GM21786 (cell line): ENCODE results near the gene TBC1D9.
A peak's percentile ranks its signal among the peaks of the same experiment; 100 is the strongest.
"Not testable (repeated sequence)": the region's sequence is repeated elsewhere in the genome, so short reads cannot be mapped to it uniquely, and the experiment has no call there.

ENCODE experiments used
- ATAC-seq: cut with Tn5 transposase; IDR thresholded peaks from one replicate; pipeline ENCODE4 v1.9.1; 2021; ENCODE audit not compliant: unreplicated experiment

The TBC1D9 gene

DNA sequence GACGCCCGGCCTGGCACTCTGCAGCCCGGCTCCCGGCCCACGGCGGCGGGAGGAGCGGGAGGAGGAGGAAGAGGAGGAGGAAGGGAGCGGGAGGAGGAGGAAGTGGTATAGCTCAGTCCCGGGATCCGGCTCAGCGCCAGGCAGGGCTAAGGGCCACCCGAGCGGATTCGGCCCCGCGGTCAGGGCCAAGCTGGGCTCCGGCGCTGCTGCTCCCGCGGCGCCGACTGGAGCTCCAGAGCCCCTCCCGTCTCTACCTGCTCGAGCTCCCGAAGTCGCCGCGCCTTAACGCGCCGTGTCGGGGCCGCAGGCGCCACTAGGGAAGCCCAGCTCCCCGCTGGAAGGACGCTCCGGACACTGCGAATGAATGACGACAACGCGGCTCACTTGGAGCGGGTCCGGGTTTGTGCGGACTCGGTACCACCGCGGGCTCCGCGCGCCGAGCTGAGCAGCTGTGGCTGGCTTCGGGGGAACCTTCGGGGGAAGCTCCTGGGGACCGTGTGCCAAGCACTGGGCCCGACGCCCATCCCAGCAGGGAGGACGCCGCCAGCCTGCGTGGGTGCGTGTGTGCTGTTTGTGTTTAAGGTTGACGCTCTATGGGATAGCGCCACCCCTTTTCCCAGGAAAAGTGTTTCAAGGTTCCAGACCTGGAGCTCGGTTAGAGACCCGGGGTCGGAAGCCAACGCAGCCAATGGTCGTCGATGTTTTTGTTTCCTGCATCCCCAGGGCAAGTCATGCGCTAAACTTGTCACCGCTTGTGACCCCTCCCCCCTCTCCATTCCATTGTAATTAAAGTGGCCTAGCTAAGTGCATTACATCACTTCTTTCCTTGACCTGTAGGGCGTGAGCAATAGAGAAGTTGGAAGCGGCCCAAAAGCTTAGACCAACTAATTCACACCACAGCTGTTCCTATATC is at the start of gene TBC1D9:
Gene TBC1D9 (minus strand): TSS at position 67 of the 913 bp plus-strand sequence. CDS start 340 bp downstream, outside the sequence.
- ATAC-seq, result peak; percentile 46

DNA sequence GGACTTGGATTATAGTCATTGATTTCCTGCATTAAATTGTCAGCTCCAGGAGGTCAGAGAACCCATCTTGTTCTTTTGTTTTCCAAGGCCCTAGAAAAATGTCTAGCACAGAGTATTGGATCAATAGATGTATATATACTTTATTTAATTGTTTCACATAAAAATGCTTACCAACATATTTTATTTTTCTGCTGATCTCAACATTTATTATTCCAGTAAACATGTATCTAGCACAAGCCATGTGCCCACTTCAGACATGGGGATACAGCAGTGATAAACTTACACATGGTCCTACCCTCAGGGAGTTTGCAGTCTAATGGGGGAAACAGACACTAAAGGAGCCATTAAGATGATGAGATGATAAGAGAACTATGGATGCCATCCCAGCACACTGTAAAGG is 49.1 kb upstream of the TBC1D9 start:
- no peak for ATAC-seq

- ATAC-seq, result no peak
These were observed 46.4 kb upstream of the TBC1D9 start for GRCh38 chr4:140802591-140802990.

GRCh38 chr4:140800666-140801065 is 44.5 kb upstream of the TBC1D9 start:
- ATAC-seq, result peak; percentile 51

DNA sequence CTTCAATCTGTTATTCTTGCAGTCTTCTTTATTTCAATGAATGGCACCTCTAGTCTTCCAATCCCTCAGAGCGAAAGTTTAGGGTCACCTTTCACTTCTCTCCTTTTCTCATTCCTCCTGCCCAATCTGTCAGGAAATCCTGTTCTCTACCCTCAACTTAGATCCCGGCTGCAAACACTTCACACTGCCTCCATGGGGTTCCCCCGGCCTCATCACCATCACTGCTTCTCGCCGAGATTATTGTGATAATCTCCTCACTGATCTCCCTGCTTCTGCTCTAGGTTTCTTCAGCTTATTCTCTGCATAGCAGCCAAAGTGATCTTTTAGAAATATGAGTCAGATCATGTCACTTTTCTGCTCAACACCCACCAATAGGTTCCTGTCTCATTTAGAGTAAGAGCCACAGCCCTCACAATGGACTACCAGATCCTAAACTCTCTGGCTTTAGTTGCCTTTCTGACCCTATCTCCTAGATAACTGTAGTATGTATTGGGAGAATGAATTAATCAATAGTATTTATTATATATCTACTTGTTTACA is 43.6 kb upstream of the TBC1D9 start:
- ATAC-seq, result no peak

- no peak for ATAC-seq
These were observed 37.1 kb upstream of the TBC1D9 start for GRCh38 chr4:140793291-140793690.

DNA sequence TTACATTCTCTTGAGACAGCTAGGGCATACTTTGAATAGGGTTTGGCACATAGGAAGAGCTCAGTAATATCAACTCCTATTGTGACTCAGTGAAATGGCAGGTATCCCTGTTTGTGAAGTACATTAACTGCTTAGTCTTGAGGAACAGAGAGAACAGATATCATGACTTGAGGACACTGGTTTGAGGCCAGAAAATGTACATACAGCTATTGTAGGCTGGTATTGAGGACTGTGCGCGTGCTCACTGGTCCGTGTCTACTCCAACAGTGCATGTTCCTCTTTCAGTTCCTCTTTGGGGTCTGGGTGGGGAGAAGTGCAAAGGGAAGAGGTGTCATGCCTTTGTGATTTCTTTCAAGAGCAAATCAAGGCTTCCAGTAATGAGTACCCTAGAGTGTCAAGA is 34.6 kb upstream of the TBC1D9 start:
- peak; percentile 91 for ATAC-seq

DNA sequence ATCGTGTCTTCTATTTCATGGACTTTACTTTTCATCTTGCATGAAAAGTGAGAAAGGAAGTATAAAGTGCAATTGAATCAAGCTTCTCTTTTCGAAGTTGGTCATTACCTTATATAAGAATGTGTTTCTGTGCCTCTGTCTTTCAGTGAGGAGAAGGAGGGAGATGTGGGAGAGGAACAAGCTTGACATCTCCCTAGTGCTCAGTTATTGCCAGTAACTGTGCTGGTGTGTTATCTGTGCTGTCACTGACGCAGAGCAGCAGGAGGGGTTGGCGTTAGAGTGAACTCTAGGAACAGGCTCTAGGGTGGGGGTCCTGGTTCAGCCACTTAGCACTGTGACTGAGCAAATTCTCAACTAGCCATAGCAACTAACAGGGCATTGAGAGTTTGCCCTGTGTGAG is 34.0 kb upstream of the TBC1D9 start:
- peak; percentile 13 for ATAC-seq

- peak; percentile 30 for ATAC-seq
These were observed 33.6 kb upstream of the TBC1D9 start for GRCh38 chr4:140789759-140790158.

- not testable (repeated sequence) for ATAC-seq
These were observed 26.6 kb upstream of the TBC1D9 start for GRCh38 chr4:140782787-140783186.

DNA sequence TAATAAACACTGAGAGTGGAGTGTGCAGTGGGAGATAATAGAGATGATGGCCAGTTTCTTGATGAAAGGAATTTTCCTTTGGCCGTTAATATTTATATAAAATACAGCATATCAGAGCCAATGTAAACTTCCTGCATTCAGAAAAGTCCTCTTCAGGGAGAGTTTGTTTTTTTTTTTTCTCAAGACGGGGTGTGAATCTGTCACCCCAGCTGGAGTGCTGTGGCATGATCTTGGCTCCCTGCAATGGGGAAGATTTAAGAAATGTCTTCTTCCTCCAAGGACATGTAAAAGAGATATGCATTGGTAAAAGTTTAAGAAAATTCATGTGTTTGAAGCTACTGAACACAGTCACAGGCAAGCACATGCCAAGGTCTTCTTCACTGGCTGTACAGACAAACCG is 25.4 kb upstream of the TBC1D9 start:
- ATAC-seq, result no peak

GRCh38 chr4:140777894-140778293 is 21.7 kb upstream of the TBC1D9 start:
- no peak for ATAC-seq

GRCh38 chr4:140777386-140777785 is 21.2 kb upstream of the TBC1D9 start:
- no peak for ATAC-seq

DNA sequence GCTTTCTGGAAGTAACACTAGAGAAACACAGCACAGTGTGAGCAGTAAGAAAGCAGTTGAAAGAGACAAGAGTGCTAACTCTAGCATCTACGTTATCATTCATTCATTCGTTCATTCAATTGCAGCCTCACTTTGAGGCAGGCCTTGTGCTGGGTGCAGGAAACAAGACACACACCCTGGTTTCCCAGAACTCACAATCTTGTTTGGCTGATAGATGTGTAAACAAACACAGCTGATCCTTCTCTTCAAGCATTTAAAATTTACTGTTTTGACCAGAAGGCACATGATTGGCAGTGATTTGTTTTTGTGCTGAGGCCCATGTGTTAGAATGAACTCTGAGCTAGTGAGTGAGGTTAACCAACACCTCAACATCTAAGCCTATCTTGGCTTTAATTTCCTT is 20.4 kb upstream of the TBC1D9 start:
- no peak for ATAC-seq

- no peak for ATAC-seq
These were observed 18.8 kb upstream of the TBC1D9 start for GRCh38 chr4:140774956-140775355.

GRCh38 chr4:140774510-140774909 is 18.3 kb upstream of the TBC1D9 start:
- ATAC-seq, result no peak

DNA sequence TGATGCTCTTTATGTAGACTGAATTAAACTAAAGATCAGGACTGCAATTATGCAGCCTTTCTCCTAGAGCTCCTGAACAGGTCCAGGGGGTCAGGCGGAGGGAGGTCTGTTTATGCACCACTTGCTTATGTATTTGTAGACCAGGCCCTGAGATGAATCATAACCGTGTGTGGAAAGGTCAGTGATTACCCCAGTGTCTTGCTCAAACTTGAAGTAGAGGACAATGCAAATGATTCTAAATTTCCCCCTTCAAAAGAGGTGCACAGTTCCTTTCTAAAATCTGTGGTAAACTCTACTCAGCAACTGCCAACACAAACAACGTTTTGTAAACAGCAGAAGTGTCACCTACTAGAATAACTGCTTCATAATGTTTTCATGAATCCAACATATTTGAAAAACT is 13.0 kb upstream of the TBC1D9 start:
- ATAC-seq, result no peak

GRCh38 chr4:140764785-140765392 is 8.7 kb upstream of the TBC1D9 start:
- no peak for ATAC-seq

DNA sequence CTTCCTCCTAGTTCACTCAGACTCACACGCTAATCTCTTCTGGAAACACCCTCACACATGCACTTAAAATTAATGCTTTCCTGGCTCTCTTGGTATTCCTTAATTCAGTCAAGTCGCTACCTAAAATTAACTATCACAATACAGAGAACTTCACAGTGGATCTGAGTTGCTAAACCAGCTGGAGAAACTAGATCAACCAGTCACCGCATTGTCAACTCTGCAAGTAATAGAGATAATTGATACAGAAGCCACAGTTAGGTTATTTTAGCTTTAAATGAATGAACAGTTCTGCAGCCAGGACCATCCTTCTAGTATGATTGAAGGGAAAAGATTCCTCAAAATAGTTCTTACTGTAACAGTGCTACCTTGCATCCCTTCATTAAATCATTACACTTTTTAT is 6.0 kb upstream of the TBC1D9 start:
- ATAC-seq, result no peak

- no peak for ATAC-seq
These were observed 1.0 kb upstream of the TBC1D9 start for GRCh38 chr4:140757232-140757630.

DNA sequence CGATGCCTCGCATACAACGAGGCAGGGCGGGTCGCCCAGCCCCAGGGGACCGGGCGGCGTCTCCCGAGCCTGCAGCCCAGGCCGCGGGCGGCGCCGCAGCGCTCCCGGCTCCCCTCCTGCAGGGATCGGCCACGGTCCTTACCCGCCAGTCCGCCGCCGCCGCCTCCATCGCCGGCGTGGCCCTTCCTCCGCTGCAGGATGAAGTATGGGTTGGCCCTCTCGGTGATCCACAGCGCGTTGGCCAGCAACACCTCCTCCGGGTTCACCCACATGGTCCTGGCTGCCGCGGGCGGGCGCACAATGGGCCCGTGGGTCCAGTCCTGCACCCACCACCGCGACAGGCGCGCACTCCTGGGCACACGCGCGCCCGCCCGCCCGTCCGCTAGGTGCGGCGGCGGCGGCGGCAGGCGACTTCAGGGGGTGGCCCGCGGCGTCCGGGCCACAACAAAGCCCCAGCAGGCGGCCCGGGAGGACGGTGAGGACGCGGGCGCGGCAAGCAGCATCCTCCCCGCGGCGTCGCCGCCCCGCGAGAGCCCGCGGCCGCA is 339 bp downstream of the TBC1D9 start:
- ATAC-seq, result peak; percentile 49
